WERI-Rb-1 (cell line): Measurements from ENCODE around the gene DENND1A.

Source experiments
- DNase-seq: peaks from one replicate; pipeline ENCODE4 v3.0.0-alpha.2; 2020
- H3K27ac ChIP-seq: fragments of 250-450 bp; sonication (Bioruptor Pico); 2 replicates; pipeline ENCODE4 v1.5.1; 2020; ENCODE audit warnings: mild to moderate bottlenecking, moderate library complexity
- H3K27me3 ChIP-seq: fragments of 250-450 bp; sonication (Bioruptor Pico); 2 replicates; pipeline ENCODE4 v1.5.1; 2021; ENCODE audit warnings: mild to moderate bottlenecking, low read depth, moderate library complexity; ENCODE audit not compliant: insufficient read depth, severe bottlenecking
- H3K36me3 ChIP-seq: fragments of 250-450 bp; sonication (Bioruptor Pico); 2 replicates; pipeline ENCODE4 v1.5.1; 2020; ENCODE audit warnings: mild to moderate bottlenecking, moderate library complexity
- H3K4me3 ChIP-seq: 2 replicates; pipeline ENCODE4 v1.5.1; 2011; ENCODE audit warnings: low read depth, mild to moderate bottlenecking, control low read depth, low read length
- H3K9me3 ChIP-seq: fragments of 250-450 bp; sonication (Bioruptor Pico); 2 replicates; pipeline ENCODE4 v1.5.1; 2021; ENCODE audit warnings: mild to moderate bottlenecking, moderate library complexity; ENCODE audit not compliant: severe bottlenecking
- TF ChIP-seq, protein P1 (sequence below): IDR thresholded peaks from 2 replicates; pipeline ENCODE4 v1.5.1; 2011; ENCODE audit warnings: low read depth, mild to moderate bottlenecking, control low read depth, inconsistent platforms, low read length

Gene DENND1A

GRCh38 chr9:123571240-123571639 is 358.7 kb downstream of the DENND1A start:
- Histone ChIP-seq H3K27me3 (no peaks in the 10 kb centered on the region), H3K4me3 (no peak overlapping the region), H3K27ac (no peak overlapping the region), H3K9me3 (no peaks in the 10 kb centered on the region), H3K36me3 (no peaks in the 10 kb centered on the region; the same call in 1 of the 2 replicates)
- DNase-seq = no peak
- TF ChIP-seq, protein P1, sequence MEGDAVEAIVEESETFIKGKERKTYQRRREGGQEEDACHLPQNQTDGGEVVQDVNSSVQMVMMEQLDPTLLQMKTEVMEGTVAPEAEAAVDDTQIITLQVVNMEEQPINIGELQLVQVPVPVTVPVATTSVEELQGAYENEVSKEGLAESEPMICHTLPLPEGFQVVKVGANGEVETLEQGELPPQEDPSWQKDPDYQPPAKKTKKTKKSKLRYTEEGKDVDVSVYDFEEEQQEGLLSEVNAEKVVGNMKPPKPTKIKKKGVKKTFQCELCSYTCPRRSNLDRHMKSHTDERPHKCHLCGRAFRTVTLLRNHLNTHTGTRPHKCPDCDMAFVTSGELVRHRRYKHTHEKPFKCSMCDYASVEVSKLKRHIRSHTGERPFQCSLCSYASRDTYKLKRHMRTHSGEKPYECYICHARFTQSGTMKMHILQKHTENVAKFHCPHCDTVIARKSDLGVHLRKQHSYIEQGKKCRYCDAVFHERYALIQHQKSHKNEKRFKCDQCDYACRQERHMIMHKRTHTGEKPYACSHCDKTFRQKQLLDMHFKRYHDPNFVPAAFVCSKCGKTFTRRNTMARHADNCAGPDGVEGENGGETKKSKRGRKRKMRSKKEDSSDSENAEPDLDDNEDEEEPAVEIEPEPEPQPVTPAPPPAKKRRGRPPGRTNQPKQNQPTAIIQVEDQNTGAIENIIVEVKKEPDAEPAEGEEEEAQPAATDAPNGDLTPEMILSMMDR = no peak

DNA sequence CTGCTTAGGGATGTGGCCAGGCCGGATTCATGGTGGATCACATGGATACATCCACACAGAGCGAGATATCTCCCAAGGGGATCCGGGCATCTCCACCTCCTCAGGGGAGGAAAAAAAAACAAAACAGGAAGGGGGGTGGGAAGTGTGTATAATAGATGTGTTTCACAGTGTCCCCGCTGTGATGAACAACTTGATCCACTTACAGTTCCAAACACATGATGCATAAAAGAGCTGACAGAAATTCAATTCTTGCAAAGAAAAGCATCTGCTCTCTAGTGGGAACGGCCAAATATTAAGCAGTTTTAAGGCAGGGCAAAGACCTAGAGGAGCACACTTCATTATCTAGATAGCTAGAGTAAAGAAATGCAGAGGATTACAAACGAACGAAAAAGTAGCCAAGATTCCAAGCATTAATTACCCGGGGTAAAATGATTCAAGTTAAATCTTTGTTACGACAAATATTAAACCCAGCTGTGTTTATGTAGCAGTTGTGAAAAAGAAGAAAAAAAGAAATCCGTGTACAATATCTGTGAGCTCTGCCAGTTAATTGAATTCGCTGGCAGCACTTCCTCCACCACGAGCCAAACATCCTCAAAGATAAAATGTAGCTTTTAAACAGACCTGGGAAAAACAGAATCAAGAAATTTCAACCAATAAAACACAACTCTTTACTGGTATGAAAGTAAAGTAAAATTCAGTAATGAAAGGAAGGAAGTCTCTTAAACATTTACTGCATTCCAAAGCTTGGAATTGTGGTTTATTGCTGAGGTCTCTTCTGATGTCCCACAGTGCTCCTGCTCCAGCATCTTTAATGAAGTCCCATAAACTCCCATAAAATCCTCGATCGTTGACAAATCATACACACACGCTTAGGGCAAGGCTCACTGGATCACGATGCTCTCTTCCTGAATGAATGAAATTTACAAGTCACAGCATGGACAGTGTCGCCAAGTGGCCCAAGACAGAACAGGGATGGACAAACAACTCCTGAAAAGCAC is 360.9 kb downstream of the DENND1A start:
- no peaks in the 10 kb centered on the region for H3K27me3 ChIP-seq
- TF ChIP-seq, protein P1 = no peak
- H3K4me3 ChIP-seq = no peak overlapping the region
- H3K36me3 ChIP-seq = no peaks in the 10 kb centered on the region; the same call in 1 of the 2 replicates
- no peak for DNase-seq
- no peaks in the 10 kb centered on the region for H3K9me3 ChIP-seq
- no peak overlapping the region for H3K27ac ChIP-seq

DNA sequence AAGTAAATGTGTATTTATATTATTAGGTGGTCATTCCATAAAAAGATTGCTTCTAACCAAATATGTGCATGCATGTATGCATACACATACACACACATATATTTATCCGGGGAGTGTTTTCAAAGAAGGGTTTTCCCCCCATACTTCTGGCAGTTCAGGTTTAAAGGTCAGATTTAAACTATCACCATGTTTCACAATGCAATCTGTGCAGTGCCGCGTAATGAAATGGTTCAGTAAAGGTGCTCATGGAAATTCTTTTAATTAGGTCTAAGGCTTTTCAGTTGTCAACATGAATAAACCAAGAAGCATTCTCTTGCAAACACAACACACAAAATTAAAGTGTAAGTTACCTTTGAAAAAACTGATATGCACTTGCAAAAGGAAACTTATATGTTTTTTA is 362.9 kb downstream of the DENND1A start:
- Histone ChIP-seq H3K27ac (no peak overlapping the region), H3K9me3 (no peaks in the 10 kb centered on the region), H3K4me3 (no peak overlapping the region), H3K36me3 (peaks cover 3% of the 10 kb centered on the region; the same call in 1 of the 2 replicates), H3K27me3 (no peaks in the 10 kb centered on the region)
- no peak for DNase-seq
- TF ChIP-seq, protein P1 = no peak

- no peak for DNase-seq
- H3K36me3 ChIP-seq = peaks cover 3% of the 10 kb centered on the region; the same call in 1 of the 2 replicates
- H3K4me3 ChIP-seq = no peak overlapping the region
- H3K9me3 ChIP-seq = no peaks in the 10 kb centered on the region
- TF ChIP-seq, protein P1 = no peak
- no peaks in the 10 kb centered on the region for H3K27me3 ChIP-seq
- H3K27ac ChIP-seq = no peak overlapping the region
Observed at GRCh38 chr9:123564652-123565051, 365.3 kb downstream of the DENND1A start.

- no peak overlapping the region for H3K27ac ChIP-seq
- H3K36me3 ChIP-seq = peaks cover 3% of the 10 kb centered on the region; the same call in 1 of the 2 replicates
- TF ChIP-seq, protein P1 = no peak
- no peaks in the 10 kb centered on the region for H3K27me3 ChIP-seq
- no peak overlapping the region for H3K4me3 ChIP-seq
- no peaks in the 10 kb centered on the region for H3K9me3 ChIP-seq
- no peak for DNase-seq
Observed at GRCh38 chr9:123562844-123563346, 367.0 kb downstream of the DENND1A start.
